ENCODE measurements around the gene AUTS2. TPM values are rescaled to one million over a fixed set of nuclear protein-coding genes. Genes with fewer than 3 reads are reported as not detected.
"Not testable (repeated sequence)": the region's sequence is repeated elsewhere in the genome, so short reads cannot be mapped to it uniquely, and the experiment has no call there.

Gene AUTS2
- total and polyA plus RNA-seq, 5 donors, result 7.0 to 15.4 (median 10.6) TPM

DNA sequence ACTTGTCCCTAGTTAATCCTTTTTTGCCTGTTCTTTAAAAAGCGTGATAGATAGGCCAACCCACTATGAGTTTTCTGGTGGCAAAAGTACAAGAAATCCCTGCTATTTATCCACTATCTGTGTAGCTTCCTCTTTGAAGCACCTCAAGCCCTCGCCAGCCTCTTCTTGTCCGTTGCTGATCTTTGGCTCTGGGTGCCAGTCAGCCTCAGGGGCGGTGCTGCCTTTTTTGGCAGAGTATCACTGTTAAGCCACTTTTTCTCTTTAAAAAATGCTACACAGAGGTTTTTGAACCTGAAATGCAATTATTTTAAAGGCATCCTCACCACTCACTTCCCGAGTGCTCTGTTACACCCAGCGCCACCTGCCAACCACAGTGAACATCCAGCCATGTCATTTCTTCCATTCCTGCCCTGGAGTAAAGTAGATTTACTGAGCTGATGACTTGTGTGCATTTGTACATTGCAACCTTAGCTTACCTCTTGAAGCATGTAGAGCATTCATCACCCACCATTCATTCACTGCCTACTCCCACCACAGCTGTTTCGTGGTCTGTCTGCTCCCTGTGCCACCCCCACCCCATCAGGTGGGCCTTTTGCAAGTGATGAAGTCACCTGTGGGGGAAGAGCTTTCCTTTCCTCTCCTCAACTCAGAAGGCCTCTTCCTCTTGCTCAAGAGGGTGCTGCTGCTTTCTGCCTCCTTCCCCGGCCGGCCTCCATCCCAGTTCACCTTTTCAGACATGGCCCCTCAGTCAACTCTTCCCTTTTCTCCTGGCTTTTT is 1119.5 kb downstream of the AUTS2 start:
- peaks cover 4% of the 10 kb centered on the region for H3K4me1 ChIP-seq (ENCODE audit: control insufficient read depth, insufficient read depth, low read length)
- no peak overlapping the region for H3K27ac ChIP-seq (ENCODE audit: low read length)
- intact Hi-C loops (cut with DNase I), result no loop called here
- ATAC-seq, result no peak
- 85% methylated on average over 9 of the region's 9 CpGs for WGBS
- no peak overlapping the region for H3K4me3 ChIP-seq (ENCODE audit: low read length)
- DNase-seq, result no peak
- H3K27me3 ChIP-seq (ENCODE audit: control insufficient read depth, insufficient read depth), result no peaks in the 10 kb centered on the region
- H3K9me3 ChIP-seq (ENCODE audit: control insufficient read depth, low read length), result peaks cover 2% of the 10 kb centered on the region

DNA sequence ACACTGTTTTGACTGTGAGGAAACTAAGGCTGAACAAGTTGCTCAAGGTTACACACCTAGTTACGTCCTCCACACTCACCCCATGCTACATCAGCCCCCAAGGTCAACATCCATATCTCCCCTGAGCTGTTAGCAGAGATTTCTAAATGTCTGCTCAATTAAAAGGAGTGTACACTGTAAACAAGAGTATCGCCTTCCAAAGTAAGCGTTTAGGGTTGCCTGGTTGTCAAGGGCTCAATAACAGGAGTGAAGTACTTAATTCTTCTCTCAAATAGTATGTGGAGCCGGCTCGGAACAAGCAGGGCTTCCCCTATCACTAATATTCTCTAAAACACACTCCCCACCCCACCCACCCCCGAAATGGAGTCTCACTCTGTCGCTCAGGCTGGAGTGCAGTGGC is 1120.8 kb downstream of the AUTS2 start:
- ATAC-seq (no peak), DNase-seq (no peak)
- Histone ChIP-seq H3K4me3 (ENCODE audit: low read length) (no peak overlapping the region), H3K27me3 (ENCODE audit: control insufficient read depth, insufficient read depth) (no peaks in the 10 kb centered on the region), H3K27ac (ENCODE audit: low read length) (no peak overlapping the region), H3K4me1 (ENCODE audit: control insufficient read depth, insufficient read depth, low read length) (no peaks in the 10 kb centered on the region), H3K9me3 (ENCODE audit: control insufficient read depth, low read length) (peaks cover 2% of the 10 kb centered on the region)
- intact Hi-C loops (cut with DNase I), result no loop called here
- WGBS, result 93% methylated on average over 7 of the region's 7 CpGs

DNA sequence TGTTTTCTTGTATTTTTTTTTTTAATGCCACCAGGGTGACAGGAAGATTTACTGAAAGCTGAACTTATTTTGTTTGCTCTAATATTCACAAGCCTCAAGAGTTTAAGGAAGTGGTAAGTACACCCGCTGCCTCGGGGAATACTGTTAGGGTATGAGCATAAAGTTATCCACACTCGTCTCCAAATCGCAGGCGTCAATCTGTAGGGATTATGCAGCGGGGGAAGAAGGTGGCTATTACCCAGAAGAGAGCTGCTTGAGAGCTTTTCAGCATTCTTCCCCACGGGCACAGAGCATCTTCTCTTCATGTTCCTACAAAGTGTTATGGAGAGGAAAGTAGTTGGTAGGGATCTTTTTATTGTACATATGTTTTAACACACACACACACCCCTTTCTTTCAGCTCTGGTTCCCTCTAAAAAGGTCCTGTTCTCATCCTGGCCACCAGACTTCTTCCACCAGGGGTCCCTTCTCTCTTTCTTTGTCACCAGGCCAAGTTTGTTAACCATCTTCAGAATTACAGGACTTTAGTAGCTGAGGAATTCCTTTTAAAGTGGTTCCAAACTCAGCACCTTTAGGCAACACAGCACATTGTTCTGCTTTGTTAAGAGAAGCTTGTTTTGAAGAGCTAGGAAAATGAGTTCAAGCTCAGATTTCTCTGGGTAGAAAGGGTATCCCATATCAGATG is 1122.1 kb downstream of the AUTS2 start:
- H3K4me3 ChIP-seq (ENCODE audit: low read length), result no peak overlapping the region
- H3K9me3 ChIP-seq (ENCODE audit: control insufficient read depth, low read length), result no peaks in the 10 kb centered on the region
- intact Hi-C loops (cut with DNase I), result no loop called here
- no peaks in the 10 kb centered on the region for H3K4me1 ChIP-seq (ENCODE audit: control insufficient read depth, insufficient read depth, low read length)
- DNase-seq (no peak), ATAC-seq (no peak)
- no peaks in the 10 kb centered on the region for H3K27me3 ChIP-seq (ENCODE audit: control insufficient read depth, insufficient read depth)
- H3K27ac ChIP-seq (ENCODE audit: low read length), result no peak overlapping the region
- 75% methylated on average over 7 of the region's 7 CpGs for WGBS

DNA sequence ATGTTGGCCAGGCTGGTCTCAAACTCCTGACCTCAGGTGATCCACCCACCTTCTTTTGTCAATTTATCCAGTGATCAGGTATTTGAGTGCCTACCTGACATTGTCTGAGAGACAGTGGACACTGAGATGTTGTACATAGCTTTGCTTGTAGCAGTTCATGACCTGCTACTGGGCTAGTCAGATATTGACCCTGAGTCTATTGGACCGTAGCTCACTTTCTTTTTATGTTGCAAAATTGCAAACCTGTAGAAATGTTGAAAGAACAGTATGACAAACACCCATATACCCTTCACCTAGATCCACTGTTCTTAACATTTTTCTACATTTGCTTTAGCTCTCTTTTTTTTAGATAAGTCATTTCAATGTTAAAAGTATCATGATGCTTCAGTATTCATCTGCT is 1123.2 kb downstream of the AUTS2 start:
- Histone ChIP-seq H3K9me3 (ENCODE audit: control insufficient read depth, low read length) (no peaks in the 10 kb centered on the region), H3K4me3 (ENCODE audit: low read length) (no peak overlapping the region), H3K4me1 (ENCODE audit: control insufficient read depth, insufficient read depth, low read length) (no peaks in the 10 kb centered on the region), H3K27me3 (ENCODE audit: control insufficient read depth, insufficient read depth) (no peaks in the 10 kb centered on the region), H3K27ac (ENCODE audit: low read length) (no peak overlapping the region)
- ATAC-seq (no peak), DNase-seq (no peak)
- intact Hi-C loops (cut with DNase I), result no loop called here
- 95% methylated on average over 1 of the region's 1 CpG for WGBS

DNA sequence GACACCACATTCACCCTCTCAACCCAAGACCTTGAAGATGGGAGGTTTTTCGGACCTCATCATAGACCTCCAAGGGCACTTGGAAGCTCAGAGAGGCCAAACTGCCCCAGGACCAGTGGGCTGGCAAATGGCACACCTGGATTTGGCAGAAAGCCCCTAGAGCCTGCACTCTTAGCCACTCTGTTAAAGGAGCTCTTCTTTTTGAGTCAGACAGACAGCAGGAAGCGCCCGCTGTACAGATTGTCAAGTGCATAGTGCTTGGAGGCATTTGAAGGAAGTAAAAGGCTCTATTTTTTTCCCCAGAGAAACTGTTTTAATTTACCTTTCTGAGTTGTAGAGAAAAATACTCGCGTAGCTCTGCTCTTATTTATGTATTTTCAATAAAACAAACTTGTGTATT is 1125.1 kb downstream of the AUTS2 start:
- WGBS, result 97% methylated on average over 5 of the region's 5 CpGs
- ATAC-seq, result no peak

DNA sequence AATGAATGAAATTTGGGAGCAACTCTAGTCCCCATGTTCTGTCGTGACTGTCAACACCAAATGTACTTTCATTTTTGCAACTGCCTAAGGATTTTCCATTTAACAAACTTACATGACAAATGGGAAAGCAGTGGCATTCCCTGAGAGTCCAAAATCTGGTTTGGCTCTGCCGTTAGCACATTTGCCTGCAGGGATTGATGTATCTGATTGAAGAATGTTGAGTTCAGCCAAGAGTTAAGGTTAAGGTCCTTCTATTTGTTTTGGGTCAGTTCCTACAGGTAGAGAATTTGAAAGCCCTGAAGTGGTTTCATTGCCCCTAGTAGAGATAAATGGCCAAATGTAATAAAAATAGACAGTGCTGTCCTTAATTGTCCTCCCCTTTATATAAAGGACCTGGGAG is 1127.2 kb downstream of the AUTS2 start:
- WGBS, result 85% methylated on average over 2 of the region's 2 CpGs
- no peak for ATAC-seq

More for the DNA sequence above, 1125.1 kb downstream of the AUTS2 start:
- no peak overlapping the region for H3K27ac ChIP-seq (ENCODE audit: low read length)
- no peaks in the 10 kb centered on the region for H3K9me3 ChIP-seq (ENCODE audit: control insufficient read depth, low read length)
- no peaks in the 10 kb centered on the region for H3K4me1 ChIP-seq (ENCODE audit: control insufficient read depth, insufficient read depth, low read length)
- H3K27me3 ChIP-seq (ENCODE audit: control insufficient read depth, insufficient read depth), result no peaks in the 10 kb centered on the region
- intact Hi-C loops (cut with DNase I), result no loop called here
- DNase-seq, result no peak
- no peak overlapping the region for H3K4me3 ChIP-seq (ENCODE audit: low read length)

DNA sequence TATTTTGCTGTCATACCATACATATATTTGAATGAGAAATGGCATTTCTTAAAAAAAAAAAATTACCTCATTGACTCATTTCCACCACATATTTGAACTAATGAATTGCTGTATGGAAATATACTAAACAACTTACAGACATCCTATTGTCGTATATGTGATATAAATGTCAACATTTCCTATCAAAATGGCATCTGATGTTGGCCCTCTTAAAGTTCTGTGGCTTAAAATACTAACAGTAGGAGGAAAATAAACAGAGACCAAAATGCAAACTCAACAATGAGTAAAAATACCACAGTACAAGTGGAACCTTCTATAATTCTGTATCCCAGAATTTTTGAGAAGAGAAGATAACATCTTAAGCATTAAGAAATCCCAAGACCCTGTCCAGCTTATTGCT is 1128.0 kb downstream of the AUTS2 start:
- intact Hi-C loops (cut with DNase I), result no loop called here
- H3K4me3 ChIP-seq (ENCODE audit: low read length), result no peak overlapping the region
- no peaks in the 10 kb centered on the region for H3K9me3 ChIP-seq (ENCODE audit: control insufficient read depth, low read length)
- no peaks in the 10 kb centered on the region for H3K4me1 ChIP-seq (ENCODE audit: control insufficient read depth, insufficient read depth, low read length)
- WGBS, result 84% methylated on average over 1 of the region's 1 CpG
- DNase-seq (no peak), ATAC-seq (no peak)
- H3K27me3 ChIP-seq (ENCODE audit: control insufficient read depth, insufficient read depth), result no peaks in the 10 kb centered on the region
- H3K27ac ChIP-seq (ENCODE audit: low read length), result no peak overlapping the region

More for the DNA sequence above, 1127.2 kb downstream of the AUTS2 start:
- DNase-seq, result no peak
- H3K4me1 ChIP-seq (ENCODE audit: control insufficient read depth, insufficient read depth, low read length), result no peaks in the 10 kb centered on the region
- no peaks in the 10 kb centered on the region for H3K9me3 ChIP-seq (ENCODE audit: control insufficient read depth, low read length)
- H3K27ac ChIP-seq (ENCODE audit: low read length), result no peak overlapping the region
- H3K27me3 ChIP-seq (ENCODE audit: control insufficient read depth, insufficient read depth), result no peaks in the 10 kb centered on the region
- no peak overlapping the region for H3K4me3 ChIP-seq (ENCODE audit: low read length)
- intact Hi-C loops (cut with DNase I), result no loop called here

DNA sequence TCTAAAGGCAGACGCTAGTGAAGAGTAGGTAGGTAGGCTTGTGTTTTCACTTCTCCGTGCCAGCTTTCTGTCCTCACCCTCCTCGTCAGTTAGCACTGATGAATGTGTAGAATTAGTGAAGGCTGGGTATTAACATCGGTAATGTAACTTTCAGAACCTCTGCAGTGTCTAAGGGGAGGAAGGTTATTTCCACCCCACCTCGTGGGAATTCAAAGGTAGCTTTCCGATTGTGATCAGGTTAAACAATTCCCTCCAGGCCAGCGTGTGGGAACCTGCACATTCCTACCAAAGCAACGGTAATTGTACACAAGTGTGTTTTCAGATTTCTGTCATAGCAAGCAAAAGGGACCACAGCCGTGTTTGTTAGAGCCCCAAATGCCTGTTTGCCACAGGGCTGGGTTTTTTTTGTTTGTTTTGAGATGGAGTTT is 1128.7 kb downstream of the AUTS2 start:
- Histone ChIP-seq H3K27me3 (ENCODE audit: control insufficient read depth, insufficient read depth) (no peaks in the 10 kb centered on the region), H3K27ac (ENCODE audit: low read length) (no peak overlapping the region), H3K4me3 (ENCODE audit: low read length) (no peak overlapping the region), H3K9me3 (ENCODE audit: control insufficient read depth, low read length) (no peaks in the 10 kb centered on the region), H3K4me1 (ENCODE audit: control insufficient read depth, insufficient read depth, low read length) (no peaks in the 10 kb centered on the region)
- intact Hi-C loops (cut with DNase I), result no loop called here
- 79% methylated on average over 9 of the region's 9 CpGs for WGBS
- DNase-seq (no peak), ATAC-seq (no peak)

DNA sequence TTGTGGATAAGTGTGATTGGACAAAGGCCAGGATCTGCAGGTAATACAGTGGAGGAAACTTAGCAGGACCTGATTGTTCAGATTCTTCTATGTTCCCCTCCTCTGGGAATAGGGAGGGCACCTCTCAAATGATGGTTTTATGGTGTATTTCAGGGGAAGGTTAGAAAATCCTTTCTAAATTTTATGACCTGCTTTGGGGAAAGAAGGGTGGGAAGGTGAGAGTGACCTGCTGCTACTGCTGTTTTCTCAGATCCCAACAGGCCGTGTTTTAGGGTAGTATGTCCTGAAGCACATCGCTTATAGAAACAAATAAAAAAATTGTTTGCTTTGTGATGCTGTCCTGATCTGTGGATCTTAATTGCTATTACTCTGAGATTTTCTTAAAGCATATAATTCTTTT is 1129.6 kb downstream of the AUTS2 start:
- Histone ChIP-seq H3K4me1 (ENCODE audit: control insufficient read depth, insufficient read depth, low read length) (peaks cover 2% of the 10 kb centered on the region), H3K27me3 (ENCODE audit: control insufficient read depth, insufficient read depth) (no peaks in the 10 kb centered on the region), H3K4me3 (ENCODE audit: low read length) (no peak overlapping the region), H3K27ac (ENCODE audit: low read length) (no peak overlapping the region), H3K9me3 (ENCODE audit: control insufficient read depth, low read length) (no peaks in the 10 kb centered on the region)
- ATAC-seq (no peak), DNase-seq (no peak)
- intact Hi-C loops (cut with DNase I), result no loop called here
- 96% methylated on average over 2 of the region's 2 CpGs for WGBS

DNA sequence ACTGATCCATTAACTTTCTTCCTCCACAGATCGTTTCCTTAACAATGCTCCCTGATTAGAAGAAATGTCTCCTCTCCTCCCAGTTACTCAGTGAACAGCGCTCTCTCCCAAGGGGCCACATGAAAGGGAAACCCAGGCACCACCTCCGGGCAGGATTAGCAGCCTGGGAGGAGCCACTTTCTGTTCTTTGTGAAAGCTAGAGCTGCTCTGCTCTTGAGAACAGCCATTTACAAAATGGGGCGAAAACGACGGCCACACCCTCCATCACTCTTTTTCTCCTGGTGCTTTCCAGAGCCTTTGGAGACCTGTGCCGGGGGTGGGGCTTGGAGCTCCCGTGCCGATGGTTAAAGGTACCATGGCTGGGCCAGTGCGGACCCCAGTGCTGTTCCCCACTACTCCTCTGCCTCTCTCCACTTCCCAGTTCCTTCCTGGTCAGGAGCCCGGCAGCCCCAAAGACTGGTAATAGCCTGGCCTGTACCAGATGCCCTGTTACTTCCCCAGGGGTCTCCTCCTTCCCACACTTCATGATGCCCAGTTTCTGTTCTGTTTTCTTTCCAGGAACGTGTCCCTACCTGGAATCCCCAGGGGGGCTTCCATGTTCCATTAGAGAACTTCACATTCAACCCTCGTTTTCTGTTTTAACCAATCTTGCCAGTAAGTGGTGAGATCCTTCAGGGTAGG is 1130.7 kb downstream of the AUTS2 start:
- 60% methylated on average over 13 of the region's 13 CpGs for WGBS
- Histone ChIP-seq H3K27ac (ENCODE audit: low read length) (no peak overlapping the region), H3K4me3 (ENCODE audit: low read length) (no peak overlapping the region), H3K4me1 (ENCODE audit: control insufficient read depth, insufficient read depth, low read length) (peaks cover 2% of the 10 kb centered on the region), H3K27me3 (ENCODE audit: control insufficient read depth, insufficient read depth) (no peaks in the 10 kb centered on the region), H3K9me3 (ENCODE audit: control insufficient read depth, low read length) (no peaks in the 10 kb centered on the region)
- intact Hi-C loops (cut with DNase I), result no loop called here
- no peak for DNase-seq
- ATAC-seq, result peak in 1 of 2 donors; percentile 68

DNA sequence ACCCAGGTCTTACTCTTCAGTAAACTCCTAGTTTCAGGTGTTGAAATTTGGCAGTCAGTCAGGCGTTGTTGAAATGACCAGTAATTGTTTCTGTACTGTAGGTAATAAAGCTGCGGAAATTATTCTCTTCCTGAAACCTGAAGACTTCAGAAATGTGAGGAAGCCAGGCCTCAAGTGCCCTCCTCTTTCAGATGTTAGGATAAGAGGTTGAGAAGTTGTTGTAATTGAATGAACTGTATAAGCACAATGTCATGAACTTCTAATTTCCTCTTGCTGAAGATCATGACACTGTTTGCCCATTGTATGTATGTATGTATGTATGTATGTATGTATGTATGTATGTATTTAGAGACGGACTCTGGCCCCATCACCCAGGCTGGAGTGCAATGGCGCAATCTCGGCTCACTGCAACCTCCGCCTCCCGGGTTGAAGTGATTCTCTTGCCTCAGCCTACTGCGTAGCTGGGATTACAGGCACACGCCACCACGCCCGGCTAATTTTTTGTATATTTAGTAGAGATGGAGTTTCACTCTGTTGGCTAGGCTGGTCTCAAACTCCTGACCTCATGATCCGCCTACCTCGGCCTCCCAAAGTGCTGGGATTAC is 1131.4 kb downstream of the AUTS2 start:
- H3K27me3 ChIP-seq (ENCODE audit: control insufficient read depth, insufficient read depth), result not testable (repeated sequence)

More for the DNA sequence above, 1131.4 kb downstream of the AUTS2 start:
- 97% methylated on average over 13 of the region's 13 CpGs for WGBS
- DNase-seq; ATAC-seq; H3K27ac ChIP-seq (ENCODE audit: low read length); intact Hi-C loops (cut with DNase I); H3K4me1 ChIP-seq (ENCODE audit: control insufficient read depth, insufficient read depth, low read length); H3K4me3 ChIP-seq (ENCODE audit: low read length); H3K9me3 ChIP-seq (ENCODE audit: control insufficient read depth, low read length): not testable (repeated sequence)

All from right cardiac atrium (tissue), 5 donors.